ENCODE results near the gene MFSD11. TPM values are rescaled to one million over a fixed set of nuclear protein-coding genes. Genes with fewer than 3 reads are reported as not detected.
A peak's percentile ranks its signal among the peaks of the same experiment; 100 is the strongest.
"Not testable (repeated sequence)": the region's sequence is repeated elsewhere in the genome, so short reads cannot be mapped to it uniquely, and the experiment has no call there.

Gene MFSD11
- total RNA-seq, 2 experiments from 2014 or later, result 28.5 to 29.1 TPM

GRCh38 chr17:76712321-76712720, 25.6 kb upstream of the MFSD11 start:
- H3K4me3 Mint-ChIP-seq; H3K27ac Mint-ChIP-seq; H3K27me3 Mint-ChIP-seq; ATAC-seq (ENCODE audit: low read depth); H3K9me3 Mint-ChIP-seq; DNase-seq: not testable (repeated sequence)
- peaks cover 16% of the 10 kb centered on the region for H3K36me3 Mint-ChIP-seq
- H3K4me1 Mint-ChIP-seq, result peaks cover 52% of the 10 kb centered on the region
- POLR2A ChIA-PET, result interaction anchor here (0.6 to 2.3 kb wide), 4 partner anchors 20 to 232 kb away, joined by 3 to 9 read pairs (median 5); partner anchors contain the start of gene SRSF2

- H3K27ac Mint-ChIP-seq, result no peak overlapping the region
- ATAC-seq (ENCODE audit: low read depth), result no peak
- POLR2A ChIA-PET, result interaction anchor here (0.5 to 2.7 kb wide), 10 partner anchors 11 to 156 kb away, joined by 3 to 20 read pairs (median 4); partner anchors contain the start of genes JMJD6, METTL23 and SRSF2
These were observed 24.2 kb upstream of the MFSD11 start for GRCh38 chr17:76713765-76714164.

GRCh38 chr17:76714336-76714735, 23.6 kb upstream of the MFSD11 start:
- Mint-ChIP-seq H3K4me3 (no peak overlapping the region), H3K9me3 (no peaks in the 10 kb centered on the region), H3K4me1 (peaks cover 59% of the 10 kb centered on the region), H3K36me3 (peaks cover 19% of the 10 kb centered on the region), H3K27me3 (no peaks in the 10 kb centered on the region), H3K27ac (peak overlapping the region; percentile 2)
- DNase-seq, result no peak
- POLR2A ChIA-PET, result interaction anchor here (1.3 to 2.7 kb wide), 5 partner anchors 10 to 43 kb away, joined by 4 to 20 read pairs (median 9); partner anchors contain the start of genes JMJD6, METTL23 and SRSF2
- no peak for ATAC-seq (ENCODE audit: low read depth)

More at GRCh38 chr17:76713765-76714164, 24.2 kb upstream of the MFSD11 start:
- no peaks in the 10 kb centered on the region for H3K27me3 Mint-ChIP-seq
- H3K9me3 Mint-ChIP-seq, result no peaks in the 10 kb centered on the region
- no peak for DNase-seq
- no peak overlapping the region for H3K4me3 Mint-ChIP-seq
- peaks cover 19% of the 10 kb centered on the region for H3K36me3 Mint-ChIP-seq
- H3K4me1 Mint-ChIP-seq, result peaks cover 57% of the 10 kb centered on the region

- H3K4me1 Mint-ChIP-seq, result peaks cover 55% of the 10 kb centered on the region
- H3K36me3 Mint-ChIP-seq, result peaks cover 21% of the 10 kb centered on the region
These were observed 23.0 kb upstream of the MFSD11 start for GRCh38 chr17:76714822-76715495.

GRCh38 chr17:76715496-76715830, 22.5 kb upstream of the MFSD11 start:
- H3K9me3 Mint-ChIP-seq, result no peaks in the 10 kb centered on the region
- DNase-seq (no peak), ATAC-seq (ENCODE audit: low read depth) (no peak)
- peak overlapping the region; percentile 94 for H3K27ac Mint-ChIP-seq
- H3K4me3 Mint-ChIP-seq, result peak overlapping the region; percentile 77
- H3K4me1 Mint-ChIP-seq, result peaks cover 55% of the 10 kb centered on the region
- POLR2A ChIA-PET, result interaction anchor here (1.0 to 2.9 kb wide), 5 partner anchors 12 to 38 kb away, joined by 4 to 52 read pairs (median 20); partner anchors contain the start of genes JMJD6, METTL23, MFSD11 and SRSF2
- H3K27me3 Mint-ChIP-seq, result no peaks in the 10 kb centered on the region
- peaks cover 24% of the 10 kb centered on the region for H3K36me3 Mint-ChIP-seq

More at GRCh38 chr17:76714822-76715495, 23.0 kb upstream of the MFSD11 start:
- no peaks in the 10 kb centered on the region for H3K9me3 Mint-ChIP-seq
- peak; percentile 77 for DNase-seq
- POLR2A ChIA-PET, result interaction anchor here (2.7 kb wide), 1 partner anchor 12 kb away, joined by 20 read pairs; the partner anchor contains the start of genes JMJD6 and METTL23
- peak overlapping the region; percentile 94 for H3K27ac Mint-ChIP-seq
- peak overlapping the region; percentile 77 for H3K4me3 Mint-ChIP-seq
- no peaks in the 10 kb centered on the region for H3K27me3 Mint-ChIP-seq
- no peak for ATAC-seq (ENCODE audit: low read depth)

GRCh38 chr17:76716146-76716838, 21.6 kb upstream of the MFSD11 start:
- H3K4me3 Mint-ChIP-seq, result peak overlapping the region; percentile 77
- no peaks in the 10 kb centered on the region for H3K27me3 Mint-ChIP-seq
- POLR2A ChIA-PET, result interaction anchor here (1.0 to 2.9 kb wide), 4 partner anchors 11 to 37 kb away, joined by 4 to 52 read pairs (median 18); partner anchors contain the start of genes JMJD6, METTL23, MFSD11 and SRSF2
- peak; percentile 62 for DNase-seq
- H3K4me1 Mint-ChIP-seq, result peaks cover 56% of the 10 kb centered on the region
- ATAC-seq (ENCODE audit: low read depth), result peak; percentile 91
- peak overlapping the region; percentile 94 for H3K27ac Mint-ChIP-seq
- H3K9me3 Mint-ChIP-seq, result no peaks in the 10 kb centered on the region
- H3K36me3 Mint-ChIP-seq, result peaks cover 28% of the 10 kb centered on the region

GRCh38 chr17:76716839-76717215, 21.1 kb upstream of the MFSD11 start:
- Mint-ChIP-seq H3K4me3 (peak overlapping the region; percentile 77), H3K27me3 (no peaks in the 10 kb centered on the region), H3K9me3 (no peaks in the 10 kb centered on the region), H3K36me3 (peaks cover 32% of the 10 kb centered on the region), H3K4me1 (peaks cover 54% of the 10 kb centered on the region), H3K27ac (peak overlapping the region; percentile 94)
- ATAC-seq (ENCODE audit: low read depth) (no peak), DNase-seq (no peak)
- POLR2A ChIA-PET, result interaction anchor here (2.0 to 2.9 kb wide), 3 partner anchors 11 to 19 kb away, joined by 5 to 52 read pairs (median 30); partner anchors contain the start of genes JMJD6, METTL23, MFSD11 and SRSF2

- no peak overlapping the region for H3K4me3 Mint-ChIP-seq
- POLR2A ChIA-PET, result interaction anchor here (0.8 to 2.9 kb wide), 4 partner anchors 9 to 47 kb away, joined by 3 to 52 read pairs (median 17); partner anchors contain the start of genes JMJD6, METTL23, MFSD11 and SRSF2
- peaks cover 43% of the 10 kb centered on the region for H3K36me3 Mint-ChIP-seq
- ATAC-seq (ENCODE audit: low read depth) (no peak), DNase-seq (no peak)
- H3K27me3 Mint-ChIP-seq, result no peaks in the 10 kb centered on the region
- no peaks in the 10 kb centered on the region for H3K9me3 Mint-ChIP-seq
- H3K4me1 Mint-ChIP-seq, result peaks cover 54% of the 10 kb centered on the region
- no peak overlapping the region for H3K27ac Mint-ChIP-seq
These were observed 19.4 kb upstream of the MFSD11 start for GRCh38 chr17:76718516-76718915.

- Mint-ChIP-seq H3K4me1 (peaks cover 50% of the 10 kb centered on the region), H3K27ac (no peak overlapping the region), H3K9me3 (no peaks in the 10 kb centered on the region), H3K36me3 (peaks cover 49% of the 10 kb centered on the region), H3K27me3 (no peaks in the 10 kb centered on the region), H3K4me3 (no peak overlapping the region)
- no peak for ATAC-seq (ENCODE audit: low read depth)
- POLR2A ChIA-PET, result no interaction called here
- no peak for DNase-seq
These were observed 17.7 kb upstream of the MFSD11 start for GRCh38 chr17:76720211-76720610.

- Mint-ChIP-seq H3K4me1 (peaks cover 47% of the 10 kb centered on the region), H3K4me3 (no peak overlapping the region), H3K27me3 (no peaks in the 10 kb centered on the region), H3K27ac (peak overlapping the region; percentile 7), H3K36me3 (peaks cover 48% of the 10 kb centered on the region), H3K9me3 (no peaks in the 10 kb centered on the region)
- POLR2A ChIA-PET, result no interaction called here
- no peak for ATAC-seq (ENCODE audit: low read depth)
- no peak for DNase-seq
These were observed 17.0 kb upstream of the MFSD11 start for GRCh38 chr17:76720941-76721340.

- no peak overlapping the region for H3K4me3 Mint-ChIP-seq
- POLR2A ChIA-PET, result no interaction called here
These were observed 16.5 kb upstream of the MFSD11 start for GRCh38 chr17:76721463-76721862.

GRCh38 chr17:76722279-76722678, 15.6 kb upstream of the MFSD11 start:
- DNase-seq (no peak), ATAC-seq (ENCODE audit: low read depth) (no peak)
- H3K9me3 Mint-ChIP-seq, result no peaks in the 10 kb centered on the region
- POLR2A ChIA-PET, result no interaction called here
- H3K36me3 Mint-ChIP-seq, result peaks cover 44% of the 10 kb centered on the region
- peak overlapping the region; percentile 34 for H3K27ac Mint-ChIP-seq
- H3K27me3 Mint-ChIP-seq, result no peaks in the 10 kb centered on the region
- H3K4me3 Mint-ChIP-seq, result no peak overlapping the region
- peaks cover 35% of the 10 kb centered on the region for H3K4me1 Mint-ChIP-seq

More at GRCh38 chr17:76721463-76721862, 16.5 kb upstream of the MFSD11 start:
- Mint-ChIP-seq H3K36me3 (peaks cover 45% of the 10 kb centered on the region), H3K4me1 (peaks cover 42% of the 10 kb centered on the region), H3K27me3 (no peaks in the 10 kb centered on the region), H3K27ac (peak overlapping the region; percentile 5), H3K9me3 (no peaks in the 10 kb centered on the region)
- no peak for ATAC-seq (ENCODE audit: low read depth)
- no peak for DNase-seq

- Mint-ChIP-seq H3K4me1 (peaks cover 37% of the 10 kb centered on the region), H3K4me3 (peak overlapping the region; percentile 48), H3K36me3 (peaks cover 49% of the 10 kb centered on the region)
- H3K27me3 Mint-ChIP-seq; H3K27ac Mint-ChIP-seq; DNase-seq; H3K9me3 Mint-ChIP-seq; ATAC-seq (ENCODE audit: low read depth): not testable (repeated sequence)
- POLR2A ChIA-PET, result interaction anchor here (0.6 kb wide), 1 partner anchor 13 kb away, joined by 10 read pairs; no protein-coding TSS in a partner anchor
These were observed 14.9 kb upstream of the MFSD11 start for GRCh38 chr17:76722977-76723376.

Data from activated naive CD8-positive, alpha-beta T cell treated with anti-CD3 and anti-CD28 coated beads, Interleukin-2, amount 10 ng/mL, durations not matched to agents 7 days and 5 days (primary cell).